GM23338 (cell line): ENCODE results near the gene SLC50A1.

Source experiments
- CREB1 ChIP-seq: fragments of 250-450 bp; sonication (Bioruptor Pico); IDR thresholded peaks from 2 replicates; pipeline ENCODE4 v1.5.0; 2020; ENCODE audit warnings: low read depth, mild to moderate bottlenecking, moderate library complexity
- CTCF ChIP-seq, 2 experiments: fragments of 200-600 bp in 1 of 2; sonication (generic) in 1 of 2; conservative IDR thresholded peaks; 2 replicates each; pipeline versions ENCODE4 v1.5.1 to v1.6.1; 2016 to 2017; ENCODE audit warnings: antibody characterized with exemption in 2 of 2, low read depth in 2 of 2, mild to moderate bottlenecking in 2 of 2, moderate library complexity in 1 of 2
- ETS1 ChIP-seq: IDR thresholded peaks from 2 replicates; pipeline ENCODE4 v1.6.1; 2016; ENCODE audit warnings: antibody characterized with exemption
- EZH2 ChIP-seq: fragments of 200-600 bp; sonication (generic); IDR thresholded peaks from one replicate; pipeline ENCODE4 v1.8.0; 2017; ENCODE audit warnings: antibody characterized with exemption, mild to moderate bottlenecking, low read depth; ENCODE audit not compliant: unreplicated experiment
- NANOG ChIP-seq: IDR thresholded peaks from 2 replicates; pipeline ENCODE4 v1.6.1; 2016; ENCODE audit warnings: antibody characterized with exemption, borderline replicate concordance
- POLR2AphosphoS5 ChIP-seq: IDR thresholded peaks from 2 replicates; pipeline ENCODE4 v1.6.1; 2016; ENCODE audit warnings: antibody characterized with exemption, low read depth
- REST ChIP-seq: IDR thresholded peaks from one replicate; pipeline ENCODE4 v1.6.1; 2018; ENCODE audit warnings: antibody characterized with exemption; ENCODE audit not compliant: unreplicated experiment

- no peak for TF ChIP-seq ETS1
- no peak for TF ChIP-seq CTCF (conservative IDR thresholded peaks at IDR 0.05; ENCODE audit: low read depth in 2 of 2)
- TF ChIP-seq POLR2AphosphoS5, result no peak
- TF ChIP-seq EZH2, result no peak
- no peak for TF ChIP-seq REST
- no peak for TF ChIP-seq NANOG
- TF ChIP-seq CREB1 (CRISPR knock-in tag), result no peak
Observed at GRCh38 chr1:155187456-155187891, 51.8 kb downstream of the SLC50A1 start.
